ENCODE results near the gene GGT6.

- TF ChIP-seq CTCF (IDR thresholded peaks at IDR 0.05; ENCODE audit: low read length) (no peak), EZH2 (IDR thresholded peaks at IDR 0.05; ENCODE audit: borderline replicate concordance, low read length) (no peak)
Observed at GRCh38 chr17:4539025-4539424, 21.4 kb downstream of the GGT6 start.

All from OCI-LY1 (cell line).